ENCODE data around the gene CLCNKB. TPM values are rescaled to one million over a fixed set of nuclear protein-coding genes. Genes with fewer than 3 reads are reported as not detected.

Gene CLCNKB
- total RNA-seq, 1 donor from 2014 or later = 0.60 TPM

DNA sequence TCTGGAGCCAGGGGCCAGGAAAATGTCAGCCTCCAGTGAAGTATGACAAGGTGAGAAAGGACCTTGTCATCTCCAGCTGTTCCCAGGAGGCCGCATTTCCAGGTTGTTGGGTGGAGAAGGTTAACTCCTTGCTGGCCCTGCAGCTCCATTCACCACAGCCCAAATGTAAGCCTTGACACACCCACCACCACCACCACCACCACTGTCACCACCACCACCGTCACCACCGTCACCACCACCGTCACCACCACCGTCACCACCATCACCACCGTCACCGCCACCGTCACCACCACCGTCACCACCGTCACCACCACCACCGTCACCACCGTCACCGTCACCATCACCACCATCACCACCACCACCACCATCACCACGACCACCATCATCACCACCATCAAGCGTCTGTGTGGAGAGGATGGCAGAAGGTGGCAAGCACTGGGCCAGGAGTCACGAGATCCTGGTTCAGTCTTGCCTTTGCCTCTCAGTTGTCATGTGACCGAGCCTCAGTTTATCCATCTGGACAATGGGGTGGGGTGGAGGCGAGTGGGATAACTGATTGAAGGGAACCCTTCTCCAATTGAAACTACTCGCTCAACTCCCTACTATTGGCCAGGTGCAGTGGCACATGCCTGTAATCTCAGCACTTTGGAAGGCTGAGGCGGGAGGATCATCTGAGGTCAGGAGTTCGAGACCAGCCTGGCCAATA is 51.0 kb downstream of the CLCNKB start:
- DNase-seq (ENCODE audit: low read depth) = no peak

DNA sequence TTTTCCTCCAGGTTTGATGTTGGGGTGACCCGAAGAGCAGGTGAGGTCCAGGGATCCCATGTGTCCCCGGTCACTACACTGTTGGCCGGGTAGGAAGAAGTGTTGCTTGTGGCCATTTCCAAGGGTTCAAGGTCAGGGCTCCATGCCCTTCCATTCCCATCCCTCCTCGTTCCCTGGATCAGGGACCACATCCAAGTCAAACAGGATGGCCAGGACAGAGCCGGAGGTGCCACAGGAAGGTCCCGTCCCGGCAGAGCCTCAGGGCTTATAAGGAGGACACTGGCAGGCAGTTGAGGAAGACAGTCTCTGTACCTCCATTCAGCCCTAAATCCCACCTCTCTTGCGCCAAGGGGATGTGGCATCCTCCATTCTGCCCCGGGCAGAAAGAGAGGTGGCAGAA is 51.9 kb downstream of the CLCNKB start:
- DNase-seq (ENCODE audit: low read depth) = no peak

DNA sequence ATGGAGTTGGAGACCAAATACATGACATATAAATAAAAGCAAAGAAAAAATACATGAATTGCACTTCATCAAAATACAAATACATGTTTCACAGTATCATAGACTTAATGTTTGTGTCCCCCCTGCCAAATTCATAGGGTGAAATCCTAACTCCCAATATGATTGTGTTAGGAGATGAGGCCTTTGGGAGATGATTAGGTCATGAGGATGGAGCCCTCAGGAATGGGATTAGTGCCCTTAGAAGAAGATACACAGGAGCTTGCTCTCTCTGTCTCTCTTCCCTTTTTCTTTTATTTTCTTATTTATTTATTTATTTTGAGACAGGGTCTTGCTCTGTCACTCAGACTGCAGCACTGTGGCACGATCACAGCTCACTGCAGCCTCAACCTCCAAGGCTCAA is 55.8 kb downstream of the CLCNKB start:
- DNase-seq (ENCODE audit: low read depth) = no peak

DNA sequence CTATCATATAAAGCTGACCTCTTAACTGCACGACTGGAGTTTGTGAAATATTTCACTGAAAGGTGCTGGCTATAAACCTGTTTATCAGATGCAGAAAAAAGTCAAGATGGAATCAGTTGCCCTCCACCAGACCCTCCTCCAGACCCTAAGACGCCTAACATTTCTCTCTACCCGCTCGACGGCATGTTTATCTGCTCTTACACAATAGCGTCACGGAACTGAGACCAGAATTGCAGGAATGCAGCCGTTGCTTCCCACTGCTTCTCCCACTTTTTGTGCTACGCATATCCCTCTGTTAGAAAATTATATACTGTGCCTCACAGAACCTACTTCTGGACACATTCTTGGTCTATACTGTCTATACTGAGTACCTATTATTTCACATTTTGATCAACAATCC is 58.0 kb downstream of the CLCNKB start:
- peak; percentile 25 for DNase-seq (ENCODE audit: low read depth)

Other genes starting within 250 kb of the CLCNKB start
- 1.5 and 2.8 TPM in 2 replicates for gene UQCRHL, start 236.1 kb upstream of the CLCNKB start, total RNA-seq
- gene SPEN, start 196.1 kb upstream of the CLCNKB start, total RNA-seq = 18.6 and 45.6 TPM in 2 replicates
- gene ZBTB17, start 67.7 kb upstream of the CLCNKB start, total RNA-seq = 30.4 and 31.9 TPM in 2 replicates
- not detected in 2 replicates for gene SRARP, start 39.5 kb upstream of the CLCNKB start, total RNA-seq
- 0.35 TPM in 2 replicates for gene HSPB7, start 25.7 kb upstream of the CLCNKB start, total RNA-seq
- gene CLCNKA, start 21.7 kb upstream of the CLCNKB start, total RNA-seq = 0.20 TPM in 1 of 2 replicates, not detected in the other
- gene FAM131C, start 29.9 kb downstream of the CLCNKB start, total RNA-seq = 0.52 and 1.5 TPM in 2 replicates
- gene EPHA2, start 112.3 kb downstream of the CLCNKB start, total RNA-seq = 104 and 146 TPM in 2 replicates
- 2.3 and 3.3 TPM in 2 replicates for gene ARHGEF19, start 168.9 kb downstream of the CLCNKB start, total RNA-seq
- gene CPLANE2, start 193.4 kb downstream of the CLCNKB start, total RNA-seq = 3.3 and 10.8 TPM in 2 replicates